ENCODE data around the gene URM1.

DNA sequence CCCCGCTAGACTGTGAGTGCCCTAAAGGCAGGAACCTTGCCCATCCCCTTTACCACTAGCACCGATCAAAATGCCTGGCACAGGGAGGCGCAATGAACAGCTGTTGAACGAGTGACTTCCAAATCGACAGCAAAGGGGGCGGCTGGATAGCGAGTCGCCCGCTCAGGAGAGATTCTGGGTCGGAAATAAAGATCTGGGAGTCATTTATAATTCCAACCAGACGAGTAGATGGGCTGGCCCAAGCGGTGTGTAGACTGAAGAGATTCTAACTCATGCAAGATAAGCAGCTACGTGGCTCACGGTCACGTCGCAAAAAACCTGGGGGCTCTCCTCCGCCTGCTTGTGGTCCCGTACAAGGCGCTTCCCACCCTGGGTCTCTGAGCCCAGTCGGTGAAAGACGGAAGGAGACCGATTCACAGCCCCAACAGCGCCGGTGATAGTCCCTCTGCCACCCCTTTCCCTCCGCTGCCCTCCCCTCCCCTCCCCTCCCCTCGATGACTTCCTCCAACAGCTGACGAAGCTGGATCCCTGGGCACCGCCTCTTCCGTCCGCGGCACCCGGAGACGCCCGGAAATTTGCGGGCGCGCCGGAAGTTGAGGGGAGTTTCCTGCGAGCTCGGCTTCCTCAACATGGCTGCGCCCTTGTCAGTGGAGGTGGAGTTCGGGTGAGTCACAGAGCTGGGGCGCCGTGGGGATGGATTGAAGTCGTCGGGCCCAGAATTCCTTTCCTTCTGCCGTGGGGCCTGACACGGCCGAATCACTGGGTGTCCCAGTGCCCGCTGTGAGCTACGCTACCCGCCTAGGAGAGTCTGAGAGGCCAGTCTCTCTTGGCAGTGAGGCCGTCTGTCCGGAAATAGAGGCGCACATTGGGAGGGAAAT lies at the start of gene URM1:
- TF ChIP-seq POLR2A (IDR thresholded peaks at IDR 0.05), result peak; percentile 76 to 89
- TF ChIP-seq EP300 (IDR thresholded peaks at IDR 0.05), result no peak
- TF ChIP-seq, protein P1, sequence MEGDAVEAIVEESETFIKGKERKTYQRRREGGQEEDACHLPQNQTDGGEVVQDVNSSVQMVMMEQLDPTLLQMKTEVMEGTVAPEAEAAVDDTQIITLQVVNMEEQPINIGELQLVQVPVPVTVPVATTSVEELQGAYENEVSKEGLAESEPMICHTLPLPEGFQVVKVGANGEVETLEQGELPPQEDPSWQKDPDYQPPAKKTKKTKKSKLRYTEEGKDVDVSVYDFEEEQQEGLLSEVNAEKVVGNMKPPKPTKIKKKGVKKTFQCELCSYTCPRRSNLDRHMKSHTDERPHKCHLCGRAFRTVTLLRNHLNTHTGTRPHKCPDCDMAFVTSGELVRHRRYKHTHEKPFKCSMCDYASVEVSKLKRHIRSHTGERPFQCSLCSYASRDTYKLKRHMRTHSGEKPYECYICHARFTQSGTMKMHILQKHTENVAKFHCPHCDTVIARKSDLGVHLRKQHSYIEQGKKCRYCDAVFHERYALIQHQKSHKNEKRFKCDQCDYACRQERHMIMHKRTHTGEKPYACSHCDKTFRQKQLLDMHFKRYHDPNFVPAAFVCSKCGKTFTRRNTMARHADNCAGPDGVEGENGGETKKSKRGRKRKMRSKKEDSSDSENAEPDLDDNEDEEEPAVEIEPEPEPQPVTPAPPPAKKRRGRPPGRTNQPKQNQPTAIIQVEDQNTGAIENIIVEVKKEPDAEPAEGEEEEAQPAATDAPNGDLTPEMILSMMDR (IDR thresholded peaks at IDR 0.05), result peak in 1 of 4 experiments; percentile 26
- TF ChIP-seq POLR2AphosphoS5 (IDR thresholded peaks at IDR 0.05), result peak; percentile 69
